ENCODE results near the gene SLC25A4. TPM values are rescaled to one million over a fixed set of nuclear protein-coding genes. Genes with fewer than 3 reads are reported as not detected.

The SLC25A4 gene
- total RNA-seq, 2 donors from 2014 or later, result 35.0 to 44.6 TPM

DNA sequence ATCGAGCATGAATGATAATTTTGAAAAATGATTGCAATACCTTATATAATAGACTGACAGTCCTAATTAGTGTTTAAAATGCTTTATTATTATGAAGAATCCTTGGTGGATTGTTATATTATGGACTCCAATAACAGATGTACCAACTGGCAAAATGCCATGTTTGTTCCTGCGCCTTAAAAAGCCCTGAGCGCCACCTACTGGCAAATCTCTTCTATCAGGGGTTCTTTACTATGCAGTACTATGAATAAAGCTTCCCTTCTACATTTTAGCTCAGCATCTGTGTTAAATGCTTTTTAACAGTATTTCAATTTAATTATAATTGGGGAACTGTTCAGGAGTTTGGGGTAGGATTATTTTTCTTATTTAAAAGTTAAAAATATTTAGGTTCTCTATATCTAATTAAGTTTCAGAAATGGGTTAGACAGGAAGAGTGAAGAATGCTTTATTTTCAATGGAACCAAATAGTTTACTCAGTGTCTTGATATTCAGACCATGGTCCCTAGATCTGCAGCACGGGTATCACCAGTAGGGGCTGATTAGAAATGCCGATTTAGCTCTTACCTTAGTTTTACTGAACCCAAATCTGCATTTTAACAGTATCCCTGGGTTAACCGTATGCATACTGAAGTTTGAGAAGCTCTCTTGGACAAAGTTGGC, 40.7 kb downstream of the SLC25A4 start:
- peak; percentile 90 for DNase-seq
- Histone ChIP-seq H3K36me3 (no peaks in the 10 kb centered on the region), H3K4me1 (no peaks in the 10 kb centered on the region), H3K27ac (no peak overlapping the region), H3K9ac (ENCODE audit: low read depth in 2 of 2, low read length in 2 of 2) (no peak overlapping the region), H3K9me3 (no peaks in the 10 kb centered on the region), H3K4me3 (no peak overlapping the region), H3K27me3 (no peaks in the 10 kb centered on the region)
- intact Hi-C loops (cut with DNase I), result loop anchor here (10.0 kb wide), 1 partner anchor 411 kb away; no protein-coding TSS in a partner anchor
- TF ChIP-seq, protein P1, sequence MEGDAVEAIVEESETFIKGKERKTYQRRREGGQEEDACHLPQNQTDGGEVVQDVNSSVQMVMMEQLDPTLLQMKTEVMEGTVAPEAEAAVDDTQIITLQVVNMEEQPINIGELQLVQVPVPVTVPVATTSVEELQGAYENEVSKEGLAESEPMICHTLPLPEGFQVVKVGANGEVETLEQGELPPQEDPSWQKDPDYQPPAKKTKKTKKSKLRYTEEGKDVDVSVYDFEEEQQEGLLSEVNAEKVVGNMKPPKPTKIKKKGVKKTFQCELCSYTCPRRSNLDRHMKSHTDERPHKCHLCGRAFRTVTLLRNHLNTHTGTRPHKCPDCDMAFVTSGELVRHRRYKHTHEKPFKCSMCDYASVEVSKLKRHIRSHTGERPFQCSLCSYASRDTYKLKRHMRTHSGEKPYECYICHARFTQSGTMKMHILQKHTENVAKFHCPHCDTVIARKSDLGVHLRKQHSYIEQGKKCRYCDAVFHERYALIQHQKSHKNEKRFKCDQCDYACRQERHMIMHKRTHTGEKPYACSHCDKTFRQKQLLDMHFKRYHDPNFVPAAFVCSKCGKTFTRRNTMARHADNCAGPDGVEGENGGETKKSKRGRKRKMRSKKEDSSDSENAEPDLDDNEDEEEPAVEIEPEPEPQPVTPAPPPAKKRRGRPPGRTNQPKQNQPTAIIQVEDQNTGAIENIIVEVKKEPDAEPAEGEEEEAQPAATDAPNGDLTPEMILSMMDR (IDR thresholded peaks at IDR 0.05), result peak; percentile 87

DNA sequence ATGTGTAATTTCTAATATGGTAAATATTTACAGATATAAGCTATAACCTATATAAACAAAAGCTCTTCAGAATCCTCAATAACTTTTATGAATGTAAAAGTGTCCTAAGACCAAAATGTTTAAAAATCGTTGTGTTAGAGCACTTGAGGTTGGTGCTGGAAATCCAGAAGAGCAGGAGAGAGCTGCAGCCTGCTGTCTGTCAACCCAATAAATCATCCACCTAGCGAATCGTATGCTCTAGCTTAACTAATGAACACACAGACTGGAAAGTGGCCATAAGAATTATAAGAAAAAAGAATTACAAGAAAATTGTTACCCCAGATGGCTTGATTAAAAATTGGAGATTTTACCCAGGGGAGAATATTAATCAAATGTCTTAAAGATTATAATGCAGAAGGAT, 43.7 kb downstream of the SLC25A4 start:
- H3K9me3 ChIP-seq, result no peaks in the 10 kb centered on the region
- H3K4me3 ChIP-seq, result no peak overlapping the region
- no peaks in the 10 kb centered on the region for H3K4me1 ChIP-seq
- DNase-seq, result no peak
- no peak overlapping the region for H3K27ac ChIP-seq
- no peaks in the 10 kb centered on the region for H3K27me3 ChIP-seq
- intact Hi-C loops (cut with DNase I), result loop anchor here (10.0 kb wide), 1 partner anchor 408 kb away; no protein-coding TSS in a partner anchor
- H3K9ac ChIP-seq (ENCODE audit: low read depth in 2 of 2, low read length in 2 of 2), result no peak overlapping the region
- TF ChIP-seq, protein P1 (IDR thresholded peaks at IDR 0.05), result no peak
- no peaks in the 10 kb centered on the region for H3K36me3 ChIP-seq

DNA sequence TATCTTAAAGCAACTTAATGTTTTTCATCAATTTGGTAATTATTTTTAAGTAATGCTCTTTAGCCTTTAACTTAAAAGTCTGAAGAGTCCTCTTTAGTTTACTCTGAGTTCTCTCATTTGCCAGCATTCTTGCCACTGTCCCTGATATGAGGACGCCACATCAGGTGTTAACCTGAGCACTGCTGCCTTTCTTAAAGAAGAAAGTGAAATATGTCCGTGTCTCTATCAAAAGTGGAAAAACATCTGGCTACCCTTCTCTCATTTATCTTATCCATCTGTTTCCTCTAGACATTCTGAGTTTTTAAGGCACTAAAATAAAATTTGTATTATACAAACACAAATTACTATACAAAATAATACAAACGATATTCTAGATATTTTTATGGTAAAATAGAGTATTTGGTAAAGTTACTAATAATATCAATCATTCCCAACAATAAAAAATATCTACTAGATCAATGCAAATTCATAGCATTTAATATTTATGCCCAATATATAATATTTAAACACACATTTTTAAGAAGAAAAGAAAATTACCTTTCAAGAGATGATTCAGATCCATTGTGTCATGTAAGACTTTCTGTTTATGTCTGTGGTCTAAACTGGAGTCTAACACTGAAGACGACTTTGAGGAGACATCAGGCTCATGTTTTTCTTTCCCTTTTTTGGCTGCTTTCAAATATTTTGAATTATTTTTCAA, 46.7 kb downstream of the SLC25A4 start:
- TF ChIP-seq, protein P1 (IDR thresholded peaks at IDR 0.05), result no peak
- Histone ChIP-seq H3K9me3 (no peaks in the 10 kb centered on the region), H3K4me1 (no peaks in the 10 kb centered on the region), H3K27me3 (no peaks in the 10 kb centered on the region), H3K9ac (ENCODE audit: low read depth in 2 of 2, low read length in 2 of 2) (no peak overlapping the region), H3K27ac (no peak overlapping the region), H3K36me3 (no peaks in the 10 kb centered on the region), H3K4me3 (no peak overlapping the region)
- intact Hi-C loops (cut with DNase I), result loop anchor here (10.0 kb wide), 1 partner anchor 405 kb away; no protein-coding TSS in a partner anchor
- DNase-seq, result no peak

DNA sequence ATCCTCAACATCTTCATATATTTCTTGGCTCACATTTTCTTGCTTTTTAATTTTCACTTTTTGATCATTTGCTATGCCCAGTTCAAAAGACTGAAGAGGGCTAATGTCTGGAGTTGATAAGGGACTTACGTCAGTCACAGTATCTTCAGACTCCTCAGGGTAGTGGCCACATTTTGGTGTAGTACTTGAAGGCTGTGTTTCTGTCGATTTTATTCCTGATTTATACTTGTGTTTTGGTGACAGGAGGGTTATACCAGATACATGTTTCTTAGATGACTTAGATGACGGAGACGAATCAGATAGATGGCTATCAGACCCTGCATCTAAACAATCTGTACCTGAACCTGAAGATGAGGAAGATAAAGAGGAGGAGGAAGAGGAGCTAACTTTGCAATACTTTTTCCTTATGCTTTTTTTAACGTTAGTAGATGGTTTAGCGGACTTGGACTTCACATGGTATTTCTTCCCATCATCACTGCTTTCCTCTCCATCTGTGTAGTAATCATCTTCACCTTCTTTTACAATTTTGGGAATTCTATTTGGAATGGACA, 47.3 kb downstream of the SLC25A4 start:
- H3K4me3 ChIP-seq, result no peak overlapping the region
- no peak overlapping the region for H3K27ac ChIP-seq
- no peak for DNase-seq
- no peaks in the 10 kb centered on the region for H3K9me3 ChIP-seq
- H3K4me1 ChIP-seq, result no peaks in the 10 kb centered on the region
- TF ChIP-seq, protein P1 (IDR thresholded peaks at IDR 0.05), result no peak
- H3K9ac ChIP-seq (ENCODE audit: low read depth in 2 of 2, low read length in 2 of 2), result no peak overlapping the region
- H3K27me3 ChIP-seq, result no peaks in the 10 kb centered on the region
- no peaks in the 10 kb centered on the region for H3K36me3 ChIP-seq
- intact Hi-C loops (cut with DNase I), result no loop called here

DNA sequence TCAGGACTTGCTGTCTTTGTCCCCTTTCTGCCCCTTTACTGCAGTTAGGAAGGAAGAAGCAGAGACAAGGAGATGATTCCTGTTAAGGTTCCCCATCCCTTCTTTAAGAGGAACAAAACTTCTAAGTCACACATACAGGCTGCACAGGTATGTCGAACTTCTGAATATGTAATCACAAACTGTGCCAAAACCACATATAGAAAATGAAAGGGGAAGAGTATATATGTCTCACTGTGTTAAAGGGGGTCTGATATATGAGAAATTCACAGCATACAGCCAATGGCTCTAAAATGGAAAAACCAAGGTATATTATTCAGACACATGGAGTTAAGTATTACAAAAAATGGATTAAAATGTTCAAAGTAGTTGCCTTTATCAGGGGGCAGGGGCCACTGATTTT, 49.0 kb downstream of the SLC25A4 start:
- Histone ChIP-seq H3K9ac (ENCODE audit: low read depth in 2 of 2, low read length in 2 of 2) (no peak overlapping the region), H3K9me3 (no peaks in the 10 kb centered on the region), H3K36me3 (no peaks in the 10 kb centered on the region), H3K4me1 (no peaks in the 10 kb centered on the region), H3K27me3 (no peaks in the 10 kb centered on the region), H3K27ac (no peak overlapping the region), H3K4me3 (no peak overlapping the region)
- intact Hi-C loops (cut with DNase I), result no loop called here
- TF ChIP-seq, protein P1 (IDR thresholded peaks at IDR 0.05), result no peak
- no peak for DNase-seq

All from colonic mucosa (tissue), 4 donors.